ENCODE data around the gene EEF1AKMT1. TPM values are rescaled to one million over a fixed set of nuclear protein-coding genes. Genes with fewer than 3 reads are reported as not detected.
"Not testable (repeated sequence)": the region's sequence is repeated elsewhere in the genome, so short reads cannot be mapped to it uniquely, and the experiment has no call there.

The EEF1AKMT1 gene
- total RNA-seq, 1 donor from 2014 or later = 4.5 TPM

- no peak for ATAC-seq
Observed at GRCh38 chr13:20696073-20696472, 77.7 kb downstream of the EEF1AKMT1 start.

DNA sequence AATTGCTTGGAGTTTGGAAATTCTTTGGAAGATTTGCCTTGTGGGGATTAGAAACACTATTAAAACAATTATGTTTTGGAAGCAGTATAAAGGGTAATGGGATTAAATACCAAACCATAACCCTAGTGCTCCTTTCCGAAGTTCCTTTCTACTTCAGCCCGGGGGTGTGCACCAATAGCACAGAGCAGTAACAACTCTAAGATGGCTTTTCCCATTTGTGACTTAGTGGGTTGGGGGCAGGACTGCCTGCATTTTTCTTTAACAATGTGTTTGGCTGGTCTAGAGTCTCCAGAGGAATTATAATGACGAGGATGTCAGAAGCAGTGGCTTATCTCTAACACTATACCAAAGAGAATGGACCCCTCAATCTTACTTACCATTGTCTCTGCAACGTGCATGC, 82.1 kb downstream of the EEF1AKMT1 start:
- no peak for ATAC-seq

DNA sequence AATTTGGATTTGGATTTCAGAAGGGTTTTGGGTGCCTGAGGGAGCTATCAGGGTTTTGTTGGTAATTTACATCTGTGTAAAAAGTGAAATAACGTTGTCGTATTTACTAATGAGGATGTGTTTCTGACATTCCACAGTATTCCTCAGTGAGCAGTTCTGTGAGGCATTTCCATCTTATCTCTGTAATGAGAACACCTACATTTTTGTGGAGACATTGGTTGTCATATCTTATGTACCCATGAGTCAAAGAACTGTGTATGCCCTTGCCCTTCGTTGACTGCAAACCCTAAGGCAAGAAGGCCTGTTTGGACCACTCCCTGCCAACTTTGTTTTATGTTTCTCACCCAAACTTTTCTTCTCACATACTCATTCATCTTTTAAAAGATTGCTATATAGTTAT, 84.5 kb downstream of the EEF1AKMT1 start:
- no peak for ATAC-seq

DNA sequence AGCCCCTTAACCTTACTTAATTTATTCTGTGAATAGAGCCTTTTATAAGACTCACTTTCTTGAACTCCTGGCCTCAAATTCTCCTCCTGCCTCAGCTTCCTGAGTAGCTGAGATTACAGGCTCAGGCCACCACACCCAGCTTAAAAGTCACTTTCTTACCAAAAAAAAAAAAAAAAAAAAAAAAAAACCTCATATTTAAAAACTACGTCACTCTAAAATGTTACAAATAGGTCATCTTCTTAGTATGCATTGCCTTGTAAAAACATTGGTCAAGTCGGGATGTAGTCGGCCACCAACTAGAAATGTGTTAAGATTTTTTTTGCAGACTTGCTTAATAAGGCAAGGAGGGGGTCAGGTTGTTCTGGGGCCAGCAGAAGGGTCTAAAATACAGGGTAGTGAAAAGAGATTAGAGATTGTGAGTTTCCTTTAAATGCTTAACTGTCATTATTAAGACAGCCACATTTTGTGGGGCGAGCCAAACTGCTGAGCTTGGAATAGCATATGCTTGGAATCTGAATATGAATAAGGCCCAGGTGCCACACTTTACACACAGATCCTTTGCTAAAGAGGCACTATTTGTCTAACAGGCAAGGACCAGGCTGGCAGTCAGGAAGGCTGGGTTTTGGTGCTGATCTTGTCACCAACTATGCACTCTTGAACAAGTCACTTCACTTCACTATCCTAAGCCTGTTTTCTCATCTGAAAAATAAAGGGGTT, 86.7 kb downstream of the EEF1AKMT1 start:
- no peak for ATAC-seq

DNA sequence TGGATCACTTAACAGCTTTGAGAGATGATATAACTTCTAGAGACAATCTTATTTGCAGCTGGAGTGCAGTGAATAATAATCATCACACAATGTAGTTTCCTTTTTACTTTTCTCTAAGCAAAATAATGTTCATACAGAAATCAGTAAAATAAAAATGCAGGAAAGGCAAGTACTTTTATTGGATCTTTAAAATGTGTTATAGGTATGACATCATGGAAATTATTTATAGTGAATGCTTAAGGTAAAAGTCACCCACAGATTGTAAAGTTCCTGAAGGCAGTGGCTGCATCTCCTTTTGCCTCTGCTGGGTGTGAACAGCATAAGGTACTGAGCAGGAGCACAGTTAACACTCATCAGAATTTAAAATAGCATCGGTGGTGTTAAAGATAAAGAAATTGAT, 87.6 kb downstream of the EEF1AKMT1 start:
- no peak for ATAC-seq

DNA sequence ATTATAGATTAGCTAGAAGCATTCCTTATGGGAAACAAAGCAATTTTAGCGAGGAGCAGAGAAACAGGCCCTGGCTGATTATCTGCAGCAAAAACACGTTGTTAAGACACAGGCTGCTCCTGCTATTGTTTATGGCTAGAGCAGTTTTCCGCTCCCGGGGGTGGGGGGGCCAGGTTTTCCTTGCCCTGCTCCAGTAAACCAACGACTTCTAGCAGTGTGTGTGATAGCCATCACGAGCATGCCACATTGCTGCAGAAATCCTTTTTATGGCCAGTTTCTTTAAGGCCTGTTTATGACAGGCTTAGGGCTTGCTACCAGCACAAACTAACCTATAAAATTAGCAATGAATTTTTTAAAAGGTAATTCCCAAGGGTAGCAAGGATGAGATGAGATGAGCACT, 88.7 kb downstream of the EEF1AKMT1 start:
- no peak for ATAC-seq

DNA sequence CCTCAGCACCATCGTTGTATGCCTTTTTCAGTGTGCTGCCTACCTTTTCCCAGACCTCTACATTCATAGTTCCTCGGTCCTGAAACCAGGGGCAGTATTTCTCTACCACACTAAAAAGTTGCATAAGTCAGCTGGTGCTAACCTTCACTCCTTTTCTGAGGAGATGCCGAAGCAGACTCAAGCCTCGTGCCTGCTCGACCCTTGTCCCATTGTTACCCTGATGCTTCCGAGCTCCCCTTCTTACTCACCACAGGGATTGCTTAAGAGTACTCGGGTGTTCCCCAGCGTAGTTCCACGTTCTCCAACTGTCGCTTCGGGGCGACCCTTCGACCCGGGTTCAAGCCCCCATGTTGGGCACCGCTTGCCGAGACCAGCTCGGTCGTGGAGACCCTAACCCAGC, 89.2 kb downstream of the EEF1AKMT1 start:
- no peak for ATAC-seq

DNA sequence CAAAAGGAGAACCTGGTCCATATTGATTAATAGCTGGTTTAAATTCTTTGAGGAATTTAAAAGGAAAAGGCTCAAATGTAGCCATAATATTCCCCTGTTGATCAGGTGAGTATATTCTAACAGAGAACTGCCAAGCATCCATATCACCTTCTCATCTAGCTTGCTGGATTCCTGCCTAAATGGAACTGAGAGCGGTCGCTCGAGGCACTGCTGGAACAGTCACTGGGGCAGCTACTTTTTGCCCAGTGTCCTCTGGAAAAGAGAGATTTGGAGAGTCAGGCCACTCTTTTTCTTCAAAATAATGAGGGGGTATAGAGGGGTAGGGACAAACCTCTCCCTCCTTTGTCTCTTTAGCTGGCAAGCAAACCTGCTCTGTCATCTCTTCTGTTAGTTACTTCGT, 89.7 kb downstream of the EEF1AKMT1 start:
- no peak for ATAC-seq

DNA sequence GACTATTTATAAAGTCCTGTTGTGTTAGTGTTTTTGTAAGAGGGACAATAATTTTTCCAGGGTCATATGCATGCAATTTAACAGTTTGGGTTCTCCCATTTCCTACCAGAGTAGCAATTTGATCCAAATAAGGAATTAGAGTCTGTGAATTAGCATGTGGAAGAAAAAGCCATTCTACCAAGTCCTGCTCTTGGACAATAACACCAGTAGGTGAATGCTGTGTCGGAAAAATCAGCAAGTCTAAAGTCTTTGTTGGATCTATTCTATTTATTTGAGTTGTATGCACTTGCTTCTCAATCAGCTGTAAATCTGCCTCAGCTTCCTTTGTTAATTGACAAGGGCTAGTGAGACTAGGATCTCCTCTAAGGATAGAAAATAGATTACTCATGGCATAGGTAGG, 91.7 kb downstream of the EEF1AKMT1 start:
- ATAC-seq = no peak

GRCh38 chr13:20681481-20681880, 92.3 kb downstream of the EEF1AKMT1 start:
- not testable (repeated sequence) for ATAC-seq

GRCh38 chr13:20680416-20681080, 93.2 kb downstream of the EEF1AKMT1 start:
- no peak for ATAC-seq

DNA sequence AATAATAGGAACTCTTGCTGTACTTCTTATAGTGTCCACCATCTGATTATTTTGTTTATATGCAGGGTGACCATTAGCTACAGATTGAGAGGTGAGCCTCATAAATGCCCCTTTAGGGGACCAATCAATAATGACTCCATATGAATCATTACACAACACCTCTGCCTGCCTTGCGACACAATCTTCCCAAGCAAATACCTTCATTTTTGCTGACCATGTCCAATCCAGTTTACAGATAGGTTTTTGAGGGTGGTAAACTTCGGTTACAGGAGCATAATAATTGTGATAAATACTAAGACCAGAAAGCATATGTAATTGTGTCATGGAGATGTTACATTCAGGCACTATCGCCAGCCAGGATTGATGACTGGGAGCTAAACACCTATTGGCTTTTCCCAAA, 93.9 kb downstream of the EEF1AKMT1 start:
- ATAC-seq = no peak

Other genes starting within 250 kb of the EEF1AKMT1 start
- 30.1 TPM for gene CRYL1, start 248.1 kb downstream of the EEF1AKMT1 start, total RNA-seq
- gene IFT88, start 206.8 kb downstream of the EEF1AKMT1 start, total RNA-seq = 4.4 TPM
- 0.28 TPM for gene IL17D, start 70.3 kb downstream of the EEF1AKMT1 start, total RNA-seq
- 11.8 TPM for gene XPO4, start 128.8 kb upstream of the EEF1AKMT1 start, total RNA-seq

Measured in esophagus mucosa (tissue), 1 donor.